HCT116 (cell line): Measurements from ENCODE around the gene ZDHHC14. TPM values are rescaled to one million over a fixed set of nuclear protein-coding genes. Genes with fewer than 3 reads are reported as not detected.

Experiments used
- ATAC-seq: fragments of 200-7000 bp; cut with Tn5 transposase; 2 replicates; pipeline ENCODE4 v1.9.1; 2020; ENCODE audit warnings: mild to moderate bottlenecking, moderate library complexity
- BruUV-seq: library from RNA; stranded (reverse); fragments of 400-500 nt; replicated peaks from 2 replicates; lab custom pipeline; 2021; lab: Mats Ljungman, UMichigan
- CTCF ChIA-PET: fragments of 300-600 bp; sonication (Branson Sonifier 250); formaldehyde crosslinking; loops from one replicate; lab custom pipeline; 2021; ENCODE audit warnings: antibody characterized with exemption; lab: Charles Lee
- POLR2A ChIA-PET: fragments of 300-600, 350-600 bp; sonication (Branson Sonifier 250); formaldehyde crosslinking; loops from one replicate; lab custom pipeline; 2021; ENCODE audit warnings: antibody characterized with exemption; lab: Charles Lee
- RAD21 ChIA-PET, 2 experiments: fragments of 300-600 bp; sonication (Branson Sonifier 250); formaldehyde crosslinking; loops; one replicate each; lab custom pipeline; 2023; ENCODE audit warnings: low total read pairs in 2 of 2; ENCODE audit not compliant: uncharacterized antibody in 2 of 2, unreplicated experiment in 2 of 2, low non-redundant PET in 1 of 2; lab: Charles Lee
- DNase-seq: peaks from one replicate; pipeline ENCODE4 v3.0.0-alpha.2; 2010; ENCODE audit warnings: low read depth, low spot score
- H2AFZ ChIP-seq: fragments of 200-600 bp; shearing (Covaris generic), sonication (generic); 2 replicates; pipeline ENCODE4 v1.6.1; 2017; ENCODE audit warnings: low read depth, mixed run types, mixed read lengths, antibody characterized with exemption, low read length; ENCODE audit not compliant: poor library complexity, severe bottlenecking
- H3K27ac ChIP-seq: 2 replicates; pipeline ENCODE4 v1.5.1; 2012; ENCODE audit warnings: low read depth, low read length
- H3K27me3 ChIP-seq: fragments of 200-600 bp; sonication (generic); 2 replicates; pipeline ENCODE4 v1.6.1; 2016; ENCODE audit warnings: mixed run types, low read length, mixed read lengths; ENCODE audit not compliant: insufficient read depth
- H3K36me3 ChIP-seq, 2 experiments: fragments of 200-500 bp in 1 of 2; fragments of 200-600 bp in 1 of 2; sonication (Bioruptor generic) in 1 of 2; sonication (generic) in 1 of 2; 2 replicates each; pipeline versions ENCODE4 v1.5.1 to v1.6.1; 2014 to 2016; ENCODE audit warnings: low read length in 2 of 2, inconsistent platforms in 1 of 2, mixed read lengths in 1 of 2, mixed run types in 1 of 2; ENCODE audit not compliant: insufficient read depth in 2 of 2, control insufficient read depth in 1 of 2
- H3K4me1 ChIP-seq, 2 experiments: fragments of 200-600 bp in 1 of 2; sonication (generic) in 1 of 2; 2 replicates each; pipeline versions ENCODE4 v1.5.1 to v1.6.1; 2012 to 2017; ENCODE audit warnings: low read length in 2 of 2, inconsistent platforms in 1 of 2, mild to moderate bottlenecking in 1 of 2, mixed read lengths in 1 of 2, mixed run types in 1 of 2, moderate library complexity in 1 of 2; ENCODE audit not compliant: insufficient read depth in 2 of 2, control insufficient read depth in 1 of 2
- H3K4me2 ChIP-seq: fragments of 200-600 bp; sonication (generic); 2 replicates; pipeline ENCODE4 v1.6.1; 2017; ENCODE audit warnings: mixed run types, low read length, mixed read lengths
- H3K4me3 ChIP-seq, 2 experiments: fragments of 200-600 bp in 1 of 2; sonication (generic) in 1 of 2; replicated peaks in 1 of 2; 2 replicates each; pipeline ENCODE4 v1.5.1; 2011 to 2016; ENCODE audit warnings: low read length in 2 of 2, control low read depth in 1 of 2, low read depth in 1 of 2, mild to moderate bottlenecking in 1 of 2, mixed read lengths in 1 of 2, mixed run types in 1 of 2
- H3K79me2 ChIP-seq: fragments of 200-600 bp; sonication (generic); 2 replicates; pipeline ENCODE4 v1.6.1; 2017; ENCODE audit warnings: mild to moderate bottlenecking, mixed run types, low read length, moderate library complexity, mixed read lengths; ENCODE audit not compliant: insufficient read depth
- H3K9ac ChIP-seq: fragments of 200-600 bp; sonication (generic); 2 replicates; pipeline ENCODE4 v1.6.1; 2016; ENCODE audit warnings: low read length, mixed read lengths
- H3K9me2 ChIP-seq: fragments of 200-600 bp; sonication (generic), shearing (Covaris generic); 2 replicates; pipeline ENCODE4 v1.6.1; 2017; ENCODE audit warnings: mixed run types, mild to moderate bottlenecking, moderate library complexity; ENCODE audit not compliant: insufficient read depth
- H3K9me3 ChIP-seq, 2 experiments: fragments of 200-500 bp in 1 of 2; fragments of 200-600 bp in 1 of 2; sonication (Bioruptor generic) in 1 of 2; sonication (generic) in 1 of 2; 2 replicates each; pipeline ENCODE4 v1.6.1; 2014 to 2017; ENCODE audit warnings: low read length in 2 of 2, mixed read lengths in 2 of 2, inconsistent platforms in 1 of 2, low read depth in 1 of 2, mild to moderate bottlenecking in 1 of 2, mixed run types in 1 of 2, moderate library complexity in 1 of 2; ENCODE audit not compliant: control insufficient read depth in 1 of 2, insufficient read depth in 1 of 2
- H4K20me1 ChIP-seq: fragments of 200-600 bp; sonication (generic), shearing (Covaris generic); 2 replicates; pipeline ENCODE4 v1.6.1; 2017; ENCODE audit warnings: mixed run types, mild to moderate bottlenecking, moderate library complexity; ENCODE audit not compliant: insufficient read depth
- EGR1 ChIP-seq: IDR thresholded peaks from 2 replicates; pipeline ENCODE4 v1.6.1; 2012; ENCODE audit warnings: low read depth
- EZH2phosphoT487 ChIP-seq: fragments of 200-600 bp; IDR thresholded peaks from 2 replicates; pipeline ENCODE4 v1.6.1; 2018; ENCODE audit warnings: antibody characterized with exemption, borderline replicate concordance
- FOSL1 ChIP-seq: IDR thresholded peaks from 2 replicates; pipeline ENCODE4 v1.6.1; 2012; ENCODE audit warnings: low read depth
- JUND ChIP-seq: IDR thresholded peaks from 2 replicates; pipeline ENCODE4 v1.6.1; 2012
- MAX ChIP-seq: IDR thresholded peaks from 2 replicates; pipeline ENCODE4 v1.6.1; 2012
- POLR2A ChIP-seq: IDR thresholded peaks from 2 replicates; pipeline ENCODE4 v1.7.0; 2011; ENCODE audit warnings: borderline replicate concordance; ENCODE audit not compliant: insufficient read depth, insufficient read length; ENCODE audit errors: extremely low read depth
- REST ChIP-seq: IDR thresholded peaks from 2 replicates; pipeline ENCODE4 v1.6.1; 2012; ENCODE audit warnings: low read depth
- SP1 ChIP-seq: IDR thresholded peaks from 2 replicates; pipeline ENCODE4 v1.6.1; 2012; ENCODE audit warnings: low read depth
- SRF ChIP-seq: IDR thresholded peaks from 2 replicates; pipeline ENCODE4 v1.6.1; 2012; ENCODE audit warnings: low read depth
- TCF7L2 ChIP-seq: IDR thresholded peaks from 2 replicates; pipeline ENCODE4 v1.7.0; 2011; ENCODE audit warnings: borderline replicate concordance, inconsistent platforms; ENCODE audit not compliant: insufficient read depth, insufficient read length; ENCODE audit errors: extremely low read depth
- ZBTB33 ChIP-seq: IDR thresholded peaks from 2 replicates; pipeline ENCODE4 v1.6.1; 2011; ENCODE audit warnings: mild to moderate bottlenecking, low read length, moderate library complexity; ENCODE audit not compliant: insufficient replicate concordance; ENCODE audit errors: extremely low read depth
- ZFX ChIP-seq: fragments of 450-650 bp; IDR thresholded peaks from 2 replicates; pipeline ENCODE4 v1.6.1; 2017
- ZNF274 ChIP-seq: fragments of 200-500 bp; sonication (Bioruptor generic); IDR thresholded peaks from 2 replicates; pipeline ENCODE4 v1.6.1; 2014; ENCODE audit warnings: mild to moderate bottlenecking, low read depth, low read length, inconsistent platforms
- intact Hi-C: fragments of 100-400 bp; cut with micrococcal nuclease; formaldehyde crosslinking; loops from 2 replicates; pipeline ENCODE4 v1.10.0; 2022
- total RNA-seq: library from RNA; stranded (reverse); gene quantifications from one replicate; pipeline ENCODE4 v1.2.1, GENCODE V29; 2021; ENCODE audit not compliant: unreplicated experiment

The ZDHHC14 gene
- total RNA-seq, 1 experiment from 2014 or later = 5.3 TPM

- Histone ChIP-seq H3K9me3 (no peaks in the 10 kb centered on the region), H3K4me1 (no peaks in the 10 kb centered on the region), H3K27ac (no peak overlapping the region), H3K4me2 (no peak overlapping the region), H3K4me3 (no peak overlapping the region), H3K79me2 (no peaks in the 10 kb centered on the region), H4K20me1 (no peaks in the 10 kb centered on the region; the same call in 1 of the 2 replicates), H3K9me2 (no peaks in the 10 kb centered on the region), H3K9ac (no peak overlapping the region), H2AFZ (no peak overlapping the region)
- no TSS peak for BruUV-seq
- DNase-seq = no peak
- ChIA-PET POLR2A (interaction anchor here (2.5 kb wide), 1 partner anchor 17 kb away, joined by 6 read pairs; no protein-coding TSS in a partner anchor), RAD21 (interaction anchor here in 1 of 2 experiments (1.1 kb wide), 1 partner anchor 282 kb away, joined by 6 read pairs; no protein-coding TSS in a partner anchor)
- intact Hi-C loops = no loop called here
- no peak for ATAC-seq
- TF ChIP-seq ZNF274 (no peak), REST (no peak), ZBTB33 (no peak), EGR1 (no peak), EZH2phosphoT487 (no peak), SP1 (no peak), ZFX (no peak), TCF7L2 (no peak), MAX (no peak), JUND (no peak), POLR2A (no peak), SRF (no peak), FOSL1 (no peak)
- TF ChIP-seq, all 23 proteins: peak for 0
- CTCF ChIA-PET = interaction anchor here (1.4 to 4.0 kb wide), 2 partner anchors 262 to 282 kb away, joined by 3 to 15 read pairs; no protein-coding TSS in a partner anchor
- Histone ChIP-seq H3K27me3 (no peaks in the 10 kb centered on the region), H3K36me3 (no peaks in the 10 kb centered on the region)
Observed at GRCh38 chr6:157596461-157596860, 215.5 kb downstream of the ZDHHC14 start.
